KBM-7 (cell line): ENCODE results near the gene BRWD1.
"Not testable (repeated sequence)": the region's sequence is repeated elsewhere in the genome, so short reads cannot be mapped to it uniquely, and the experiment has no call there.

Source experiments
- DNase-seq: peaks from one replicate; pipeline ENCODE4 v3.0.0-alpha.2; 2015
- in situ Hi-C: fragments of 300-500 bp; cut with MboI; formaldehyde crosslinking; loops from 2 replicates; pipeline ENCODE4 v1.14.3; 2020; ENCODE audit warnings: low sequenced_read_pairs, low pct_unique_long_range_greater_than_20kb, mixed read lengths

BRWD1 gene

DNA sequence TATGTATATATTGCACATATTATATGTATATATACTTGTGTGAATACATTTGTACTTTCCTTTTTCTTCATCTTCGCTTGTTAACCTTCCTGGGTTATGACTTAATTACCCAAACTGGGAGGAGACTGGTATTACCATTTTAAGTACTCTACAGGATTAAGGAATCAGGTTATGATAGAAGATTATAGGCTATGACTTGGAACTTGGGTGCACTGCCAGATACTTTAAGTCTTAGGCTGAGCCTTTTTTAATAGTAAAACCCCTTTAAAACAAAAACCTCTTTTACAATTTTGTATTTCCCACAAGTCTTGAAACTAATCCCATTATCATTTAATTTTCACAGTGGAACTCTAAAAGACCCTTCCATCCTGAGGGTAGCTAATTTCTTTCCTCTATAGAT lies 6.0 kb downstream of the BRWD1 start:
- in situ Hi-C loops = no loop called here
- DNase-seq = no peak

DNA sequence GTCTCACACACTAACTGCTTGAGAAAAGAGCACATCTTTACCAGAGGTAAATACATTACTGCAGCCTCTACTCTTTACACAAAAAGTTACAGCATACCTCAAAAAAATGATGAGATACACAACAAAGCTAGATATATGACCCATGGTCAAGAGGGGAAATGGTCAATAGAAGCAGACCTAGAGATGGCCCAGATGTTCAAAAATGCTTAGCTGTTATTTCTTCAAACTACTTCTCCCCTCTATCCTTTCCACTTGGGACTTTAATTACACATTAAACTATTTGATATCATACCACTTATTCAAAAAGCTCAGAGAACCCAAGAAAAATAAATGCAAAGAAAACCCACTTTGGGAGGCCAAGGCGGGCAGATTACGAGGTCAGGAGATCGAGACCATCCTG lies 12.8 kb downstream of the BRWD1 start:
- in situ Hi-C loops = no loop called here
- DNase-seq = no peak

DNA sequence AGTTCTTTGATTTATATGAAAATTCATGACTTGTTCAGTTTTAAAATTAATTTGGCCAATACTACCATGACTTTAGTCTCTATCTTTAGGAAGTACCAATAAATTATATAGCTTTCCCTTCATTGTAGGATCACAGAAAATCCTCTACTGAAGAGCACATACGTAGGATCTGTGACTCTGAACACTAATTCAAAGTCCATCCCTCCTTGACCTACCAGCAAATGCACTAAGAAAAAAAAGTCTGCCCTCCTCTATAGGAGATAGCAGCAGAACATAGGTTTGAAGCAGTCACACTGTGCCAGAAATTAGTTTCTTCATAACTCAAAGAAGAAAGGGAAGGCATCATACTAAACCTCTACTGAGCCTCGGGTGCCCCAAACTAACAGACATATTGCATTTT lies 16.5 kb downstream of the BRWD1 start:
- no peak for DNase-seq
- in situ Hi-C loops = no loop called here

DNA sequence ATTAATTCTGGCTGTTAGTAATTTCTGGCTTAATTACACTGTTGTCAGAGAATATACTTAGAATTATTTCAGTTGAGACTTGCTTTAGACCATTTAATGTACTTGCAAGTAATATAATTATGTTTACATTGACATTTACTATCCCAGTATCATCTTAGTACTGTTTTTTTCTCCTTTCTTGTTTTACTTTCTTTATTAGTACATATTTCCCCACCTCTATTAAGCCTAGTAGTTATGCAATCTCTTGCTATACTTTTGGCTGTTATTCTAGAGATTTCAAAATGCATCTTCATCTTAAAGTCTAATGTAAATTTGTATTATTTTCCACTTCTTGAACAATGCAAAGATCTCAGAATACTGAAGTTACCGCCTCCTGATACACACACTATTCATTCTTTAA lies 24.4 kb downstream of the BRWD1 start:
- in situ Hi-C loops = no loop called here
- DNase-seq = no peak

DNA sequence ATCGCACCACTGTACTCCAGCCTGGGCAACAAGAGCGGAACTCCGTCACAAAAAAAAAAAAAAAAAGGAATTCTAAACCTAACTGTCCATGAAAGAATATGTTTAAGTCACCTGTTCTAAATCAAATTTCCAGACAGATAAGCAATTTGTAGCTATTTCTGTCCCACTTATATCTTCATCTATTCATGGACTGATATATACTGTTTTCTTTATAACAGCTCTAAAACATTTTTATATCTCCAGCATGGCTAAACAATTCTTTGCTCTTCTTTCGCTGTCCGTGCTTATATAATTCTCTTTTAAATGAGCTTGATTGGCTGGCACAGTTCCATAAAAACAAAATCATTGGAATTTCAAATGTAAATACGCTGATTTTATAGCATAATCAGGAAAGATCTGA lies 30.5 kb downstream of the BRWD1 start:
- in situ Hi-C loops = no loop called here
- no peak for DNase-seq

DNA sequence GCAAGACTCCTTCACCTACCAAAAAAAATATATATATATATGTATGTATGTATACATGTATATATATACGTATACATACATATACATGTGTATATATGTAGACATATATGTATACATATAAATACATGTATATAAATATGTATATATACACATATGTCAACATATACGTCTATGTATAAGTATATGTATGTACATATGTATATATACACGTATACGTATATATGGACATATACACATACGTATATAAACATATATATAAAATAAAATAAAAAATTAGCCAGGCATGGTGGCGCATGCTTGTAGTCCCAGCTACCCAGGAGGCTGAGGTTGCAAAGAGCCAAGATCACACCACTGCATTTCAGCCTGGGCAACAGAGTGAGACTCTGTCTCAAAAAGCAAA lies 31.6 kb downstream of the BRWD1 start:
- in situ Hi-C loops = no loop called here
- no peak for DNase-seq

DNA sequence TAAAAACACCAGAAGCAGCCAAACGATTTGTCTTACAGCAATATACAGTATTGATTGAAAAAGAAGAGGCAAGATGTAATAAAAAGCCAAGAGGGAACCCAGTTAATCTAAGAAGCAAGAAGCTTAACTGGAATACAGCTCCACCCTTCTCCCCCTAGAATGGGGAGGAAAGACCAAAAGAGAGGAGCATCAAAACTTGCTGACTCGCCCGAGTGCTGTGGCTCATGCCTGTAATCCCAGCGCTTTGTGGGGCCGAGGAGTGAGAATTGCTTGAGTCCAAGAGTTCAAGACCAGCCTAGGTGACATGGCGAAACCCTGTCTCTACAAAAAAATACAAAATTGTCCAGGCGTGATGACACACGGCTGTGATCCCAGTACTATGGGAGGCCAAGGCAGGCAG lies 32.2 kb downstream of the BRWD1 start:
- DNase-seq = no peak
- in situ Hi-C loops = no loop called here

DNA sequence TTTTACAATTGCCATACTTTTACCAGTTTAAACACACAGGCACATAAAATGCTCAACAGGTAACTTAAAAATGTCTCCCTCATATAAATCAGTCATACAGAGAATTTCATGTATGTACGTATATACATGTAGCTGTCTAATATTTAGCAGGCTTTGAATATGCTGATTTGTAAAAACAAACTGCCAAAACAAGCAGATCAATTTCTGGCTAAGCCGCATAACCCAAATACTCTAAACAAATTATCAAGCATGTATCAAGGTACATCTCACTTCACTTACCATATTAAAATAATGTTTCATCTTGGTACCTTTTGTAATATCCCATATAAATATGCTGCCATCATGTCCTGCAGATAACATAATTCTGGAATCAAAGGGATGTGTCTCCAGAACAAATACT lies 43.8 kb downstream of the BRWD1 start:
- no peak for DNase-seq
- in situ Hi-C loops = no loop called here

DNA sequence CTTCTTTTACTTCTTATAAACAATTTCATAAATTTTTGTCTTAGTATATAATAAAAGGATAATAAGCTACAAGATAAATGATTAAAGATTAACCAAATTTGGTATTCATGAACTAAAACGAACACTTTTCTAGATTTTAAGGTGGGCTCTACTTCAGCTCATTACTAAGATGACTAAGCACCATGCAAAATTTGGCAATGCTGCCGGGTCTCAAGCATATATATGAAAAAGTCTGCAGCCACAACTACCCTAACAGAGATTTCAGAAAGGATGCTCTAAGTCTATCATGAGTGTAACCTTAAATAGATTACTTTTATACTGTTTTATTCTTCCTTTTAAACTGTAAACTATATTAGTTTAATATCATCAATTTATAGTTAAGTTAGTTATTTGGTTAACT lies 47.8 kb downstream of the BRWD1 start:
- DNase-seq = no peak
- in situ Hi-C loops = no loop called here

DNA sequence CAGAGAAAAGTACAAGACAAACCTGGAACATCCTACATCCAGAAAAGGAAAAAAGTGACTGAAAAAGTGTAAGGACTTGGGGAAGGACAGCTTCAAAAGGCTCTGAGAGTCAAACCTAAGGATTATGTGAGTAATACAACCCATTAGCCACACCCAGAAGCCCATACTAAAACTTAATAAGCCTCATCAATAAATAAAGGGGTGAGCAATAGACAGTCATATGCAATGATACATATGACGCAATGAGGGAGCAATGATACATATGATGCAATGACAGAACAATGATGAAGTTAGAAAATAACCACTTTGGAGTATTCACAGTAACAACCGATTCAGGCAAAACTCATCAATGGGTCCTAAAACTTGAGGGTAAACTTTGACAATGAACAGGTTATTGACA lies 50.1 kb downstream of the BRWD1 start:
- no peak for DNase-seq
- in situ Hi-C loops = no loop called here

DNA sequence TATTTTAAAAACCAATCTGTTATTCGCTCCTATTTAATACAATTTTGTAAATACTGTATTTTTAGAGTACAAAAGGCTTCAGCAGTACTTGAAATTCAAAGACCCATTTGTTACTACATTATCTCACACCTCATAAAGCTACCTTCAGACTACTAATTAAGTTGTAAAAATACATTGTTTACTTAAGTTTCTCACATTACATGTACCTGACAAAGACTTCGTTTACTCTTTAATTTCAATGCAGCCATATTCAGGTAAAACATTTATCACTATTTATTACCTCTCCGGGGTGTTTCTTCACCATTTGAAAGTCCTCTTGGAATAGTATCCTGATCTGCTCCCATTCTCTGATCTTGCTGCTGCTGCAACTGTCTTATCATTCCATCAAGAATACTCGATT lies 55.2 kb downstream of the BRWD1 start:
- no peak for DNase-seq
- in situ Hi-C loops = no loop called here

DNA sequence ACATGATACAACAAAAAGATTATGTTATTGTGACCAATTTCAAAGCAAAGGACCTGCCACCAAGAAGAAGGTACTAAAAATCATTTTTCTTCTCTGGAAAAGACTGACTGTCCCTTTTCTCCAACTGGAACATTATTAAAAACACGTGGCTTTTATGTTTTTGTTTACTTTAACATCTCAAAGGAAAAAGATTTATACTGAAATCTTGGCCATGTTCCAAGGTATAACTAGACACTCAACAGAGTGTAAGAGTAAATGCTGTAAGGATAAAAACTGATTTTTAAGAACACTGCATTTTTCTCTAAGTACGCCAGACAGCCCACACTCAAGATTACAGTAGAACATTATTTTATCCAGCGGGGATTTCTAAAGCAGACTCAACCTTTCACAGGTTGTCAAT lies 62.1 kb downstream of the BRWD1 start:
- no peak for DNase-seq
- in situ Hi-C loops = no loop called here

DNA sequence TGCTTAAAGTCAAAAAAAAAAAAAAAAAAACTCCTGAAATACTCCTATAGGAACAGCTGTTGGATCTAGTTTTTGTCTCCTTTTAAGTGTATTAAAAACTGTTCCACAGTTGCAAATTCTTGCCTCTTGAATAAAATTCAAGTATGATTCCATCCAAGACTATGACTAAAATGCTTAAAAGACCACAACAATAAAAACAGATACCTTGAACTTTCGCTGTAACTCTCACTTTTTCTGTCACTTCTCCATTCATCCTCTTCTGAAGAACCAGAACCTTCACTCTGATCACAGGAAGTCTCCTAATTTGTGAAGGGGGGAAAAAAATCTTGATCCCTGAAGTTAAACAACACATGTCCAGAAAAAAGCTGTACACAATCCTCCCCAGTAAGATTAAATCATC lies 75.2 kb downstream of the BRWD1 start:
- DNase-seq = no peak
- in situ Hi-C loops = no loop called here

DNA sequence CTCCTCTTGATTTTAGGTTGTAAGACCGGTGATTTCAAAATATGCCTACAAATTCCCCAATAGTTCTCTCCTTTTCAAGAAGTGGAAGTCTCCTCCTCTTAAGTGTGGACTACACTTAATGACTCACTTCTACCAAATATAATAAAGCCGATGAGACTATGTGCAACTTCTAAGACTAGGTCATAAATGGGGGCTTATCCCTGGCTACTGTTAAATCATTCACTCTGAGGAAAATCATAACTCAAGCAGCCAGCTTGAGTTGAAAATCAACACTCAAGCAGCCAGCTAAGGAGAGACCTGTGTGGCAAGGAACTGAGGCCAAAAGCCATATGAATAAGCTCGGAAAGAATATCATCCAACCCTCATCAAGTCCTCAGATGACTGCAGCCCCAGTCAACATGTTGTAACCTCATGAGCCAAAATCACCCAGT lies 80.6 kb downstream of the BRWD1 start:
- in situ Hi-C loops = no loop called here
- no peak for DNase-seq

DNA sequence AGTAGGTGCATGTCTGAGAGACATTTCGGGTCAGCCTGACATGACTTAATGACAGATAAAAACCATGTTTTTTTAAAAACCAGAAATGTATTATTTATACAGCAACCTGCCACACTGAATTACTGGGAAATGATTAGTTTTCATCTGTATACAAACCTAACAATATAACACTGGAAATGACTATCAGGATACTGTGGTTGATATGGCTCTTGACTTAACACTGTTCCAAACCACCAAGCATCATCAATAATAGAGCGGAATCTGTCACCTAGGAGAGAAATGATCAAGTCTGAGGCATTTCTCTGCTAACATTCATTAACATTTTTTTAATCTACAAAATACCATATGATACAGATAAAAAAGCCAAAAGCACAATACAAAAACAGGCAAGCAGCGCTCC lies 88.5 kb downstream of the BRWD1 start:
- in situ Hi-C loops = no loop called here
- no peak for DNase-seq

DNA sequence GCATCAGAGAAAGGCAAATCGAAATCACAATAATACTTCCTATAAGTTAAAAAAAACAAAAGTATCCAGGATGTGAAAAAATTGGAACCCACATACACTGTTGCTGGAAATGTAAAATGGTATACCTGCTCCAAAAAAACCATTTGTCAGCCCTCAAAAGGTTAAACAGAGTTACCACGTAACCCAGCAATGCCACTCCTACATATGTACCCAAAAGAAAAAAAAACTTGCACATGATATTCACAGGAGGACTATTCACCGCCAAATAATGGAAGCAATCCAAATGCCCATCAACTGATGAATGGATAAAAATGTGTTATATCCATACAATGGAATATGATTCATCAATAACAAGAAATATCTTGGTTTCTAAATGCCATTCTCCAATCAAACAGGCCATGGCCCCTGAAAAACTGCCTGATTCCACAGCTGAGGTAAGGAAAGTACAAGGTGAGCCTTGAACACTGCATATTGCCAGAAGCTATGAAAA lies 91.4 kb downstream of the BRWD1 start:
- DNase-seq = no peak
- in situ Hi-C loops = no loop called here

DNA sequence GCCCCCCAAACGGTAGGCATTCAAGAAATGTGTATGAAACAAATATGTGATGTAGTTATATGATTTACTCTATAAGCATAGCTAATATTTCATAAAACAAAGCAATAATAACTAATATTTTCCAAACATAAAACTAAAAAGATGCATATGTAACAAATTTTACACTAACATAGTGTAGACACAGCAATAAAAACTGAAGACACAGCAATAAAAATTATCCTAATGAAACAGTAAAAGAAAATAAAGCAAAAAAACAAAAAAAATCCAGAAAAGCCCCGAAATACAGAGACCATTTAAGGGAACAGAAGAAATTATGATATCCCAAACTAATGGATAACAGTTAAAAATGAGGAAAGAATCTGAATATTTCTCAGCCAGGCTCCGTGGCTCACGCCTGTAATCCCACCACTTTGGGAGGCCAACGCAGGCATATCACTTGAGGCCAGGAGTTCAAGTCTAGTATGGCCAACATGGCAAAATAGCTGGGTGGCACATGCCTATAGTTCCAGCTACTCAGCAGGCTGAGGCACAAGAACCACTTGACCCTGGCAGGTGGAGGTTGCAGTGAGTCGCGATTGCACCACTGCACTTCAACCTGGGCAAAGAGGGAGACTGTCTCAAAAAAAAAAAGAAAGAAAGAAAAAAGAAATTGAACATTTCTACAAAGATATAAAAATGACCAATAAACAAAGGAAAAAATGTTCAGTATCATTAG lies 92.0 kb downstream of the BRWD1 start:
- no peak for DNase-seq
- in situ Hi-C loops = no loop called here

DNA sequence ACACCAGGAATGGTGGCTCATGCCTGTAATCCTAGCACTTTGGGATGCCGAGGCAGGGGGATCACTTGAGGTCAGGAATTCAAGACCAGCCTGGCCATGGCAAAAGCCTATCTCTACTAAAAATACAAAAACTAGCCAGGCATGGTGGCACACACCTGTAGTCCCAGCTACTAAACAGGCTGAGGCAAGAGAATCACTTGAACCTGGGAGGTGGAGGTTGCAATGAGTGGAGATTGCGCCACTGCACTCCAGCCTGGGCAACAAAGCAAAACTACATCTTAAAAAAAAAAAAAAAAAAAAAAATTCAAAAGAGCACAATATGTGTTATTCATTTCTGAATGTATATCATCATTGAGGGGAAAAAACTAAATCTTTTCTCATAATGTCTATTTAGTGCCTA lies 92.6 kb downstream of the BRWD1 start:
- in situ Hi-C loops, DNase-seq: not testable (repeated sequence)

DNA sequence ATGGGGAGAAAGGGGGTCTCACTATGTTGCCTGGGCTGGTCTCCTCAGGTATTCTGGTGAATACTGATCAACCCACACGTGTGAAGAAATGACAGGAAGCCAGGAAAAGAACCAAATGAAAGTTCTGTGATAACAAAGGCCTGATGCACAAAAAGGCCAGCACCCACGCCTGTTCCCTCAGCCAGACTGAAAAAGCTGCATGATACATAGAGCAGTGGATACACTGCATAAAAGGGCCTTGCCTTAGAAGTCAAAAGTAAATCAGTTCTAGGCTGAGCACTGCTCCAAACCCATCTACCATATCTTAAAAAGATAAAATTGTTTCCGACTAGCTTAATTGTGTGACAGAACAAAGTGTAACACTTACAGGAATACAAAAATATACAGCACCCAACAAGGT lies 93.3 kb downstream of the BRWD1 start:
- DNase-seq = no peak
- in situ Hi-C loops = no loop called here

DNA sequence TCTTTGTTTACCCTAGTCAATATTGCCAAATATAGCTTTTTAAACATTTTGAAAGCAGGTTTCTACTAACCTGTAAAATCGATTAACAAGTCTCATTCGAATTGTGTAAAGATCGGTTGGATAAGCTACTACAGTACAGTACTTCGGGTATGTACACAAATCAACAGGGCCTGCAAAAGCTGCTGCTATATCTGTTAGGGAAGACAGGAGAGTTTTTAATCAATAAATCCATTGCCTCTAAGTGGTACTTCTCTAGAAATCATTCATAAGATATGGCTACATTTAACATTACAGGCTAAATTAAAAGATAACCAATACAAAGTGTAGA lies 95.4 kb downstream of the BRWD1 start:
- in situ Hi-C loops = no loop called here
- no peak for DNase-seq

DNA sequence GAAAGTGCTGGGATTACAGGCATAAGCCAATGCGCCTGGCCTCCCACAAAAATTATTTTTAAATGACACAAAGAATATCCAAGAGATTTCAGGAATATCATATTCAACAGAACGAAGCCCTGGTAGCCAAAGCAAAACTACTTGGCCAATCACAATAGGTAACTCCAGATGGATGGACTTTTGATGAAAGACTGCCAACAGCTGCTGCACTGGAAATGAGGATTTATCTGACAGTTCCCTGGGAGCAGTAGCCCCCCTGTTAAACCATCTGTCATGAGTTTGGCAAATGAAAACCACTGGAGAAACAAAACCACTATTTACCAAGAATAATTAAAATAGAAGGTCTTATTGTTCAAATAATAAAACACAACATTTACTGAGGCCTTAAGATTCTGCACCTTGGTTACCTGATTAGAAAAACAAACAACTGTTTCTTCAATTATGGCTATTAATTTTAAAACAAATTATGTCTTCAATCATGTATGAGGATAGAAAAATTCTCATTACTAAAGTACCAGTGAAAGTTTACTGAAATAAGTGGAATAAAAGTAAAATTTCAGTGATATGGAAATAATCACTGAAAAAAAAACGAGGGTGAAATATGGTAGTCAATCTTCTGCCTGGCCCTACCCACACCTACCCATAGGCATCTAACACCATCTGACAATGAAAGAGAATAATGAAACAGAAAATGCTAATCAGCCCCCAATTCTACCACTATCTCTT lies 95.9 kb downstream of the BRWD1 start:
- DNase-seq = no peak
- in situ Hi-C loops = no loop called here
